ENCODE measurements around the gene RASAL1.

RASAL1 gene

GRCh38 chr12:113109360-113109759 lies 26.2 kb downstream of the RASAL1 start:
- Histone ChIP-seq H3K9me3 (ENCODE audit: low read length) (no peaks in the 10 kb centered on the region), H3K4me1 (ENCODE audit: insufficient read depth, low read length, severe bottlenecking) (peaks cover 21% of the 10 kb centered on the region), H3K27me3 (ENCODE audit: insufficient read depth, low read length) (no peaks in the 10 kb centered on the region), H3K36me3 (ENCODE audit: insufficient read depth, low read length) (peaks cover 88% of the 10 kb centered on the region), H3K4me2 (ENCODE audit: low read length) (no peak overlapping the region), H3F3A (ENCODE audit: insufficient read depth, low read length) (0 out of 2 replicates have a peak, but pooled peaks cover 4% of the 10 kb centered on the region), H3K9ac (ENCODE audit: low read length) (no peak overlapping the region), H3K27ac (ENCODE audit: low read depth, low read length, poor library complexity, severe bottlenecking) (peak overlapping the region; percentile 61), H3K9me2 (ENCODE audit: low read depth, low read length) (no peaks in the 10 kb centered on the region), H3K4me3 (ENCODE audit: low read depth, low read length, poor library complexity, severe bottlenecking) (no peak overlapping the region), H3K79me2 (ENCODE audit: insufficient read depth, low read length) (no peaks in the 10 kb centered on the region), H2AFZ (ENCODE audit: low read length) (no peak overlapping the region), H4K20me1 (ENCODE audit: insufficient read depth, low read length) (no peaks in the 10 kb centered on the region)
- TF ChIP-seq CTCF (IDR thresholded peaks at IDR 0.05; ENCODE audit: low read length) (no peak), EZH2 (IDR thresholded peaks at IDR 0.05; ENCODE audit: borderline replicate concordance, low read length) (no peak)

GRCh38 chr12:113108308-113108707 lies 27.3 kb downstream of the RASAL1 start:
- Histone ChIP-seq H3K4me1 (ENCODE audit: insufficient read depth, low read length, severe bottlenecking) (peaks cover 32% of the 10 kb centered on the region), H3K9me3 (ENCODE audit: low read length) (no peaks in the 10 kb centered on the region), H3K9me2 (ENCODE audit: low read depth, low read length) (no peaks in the 10 kb centered on the region), H3K4me2 (ENCODE audit: low read length) (no peak overlapping the region), H3K79me2 (ENCODE audit: insufficient read depth, low read length) (no peaks in the 10 kb centered on the region), H3K36me3 (ENCODE audit: insufficient read depth, low read length) (peaks cover 78% of the 10 kb centered on the region), H3K27me3 (ENCODE audit: insufficient read depth, low read length) (no peaks in the 10 kb centered on the region), H4K20me1 (ENCODE audit: insufficient read depth, low read length) (no peaks in the 10 kb centered on the region), H3K9ac (ENCODE audit: low read length) (no peak overlapping the region), H3F3A (ENCODE audit: insufficient read depth, low read length) (0 out of 2 replicates have a peak, but pooled peaks cover 4% of the 10 kb centered on the region), H3K4me3 (ENCODE audit: low read depth, low read length, poor library complexity, severe bottlenecking) (no peak overlapping the region), H3K27ac (ENCODE audit: low read depth, low read length, poor library complexity, severe bottlenecking) (peak overlapping the region; percentile 61), H2AFZ (ENCODE audit: low read length) (no peak overlapping the region)
- no peak for TF ChIP-seq CTCF (IDR thresholded peaks at IDR 0.05; ENCODE audit: low read length)
- no peak for TF ChIP-seq EZH2 (IDR thresholded peaks at IDR 0.05; ENCODE audit: borderline replicate concordance, low read length)

GRCh38 chr12:113106361-113106760 lies 29.2 kb downstream of the RASAL1 start:
- Histone ChIP-seq H4K20me1 (ENCODE audit: insufficient read depth, low read length) (no peaks in the 10 kb centered on the region), H3K27me3 (ENCODE audit: insufficient read depth, low read length) (no peaks in the 10 kb centered on the region), H3K27ac (ENCODE audit: low read depth, low read length, poor library complexity, severe bottlenecking) (peak overlapping the region; percentile 43), H3K9me2 (ENCODE audit: low read depth, low read length) (no peaks in the 10 kb centered on the region), H3K9ac (ENCODE audit: low read length) (no peak overlapping the region), H3K79me2 (ENCODE audit: insufficient read depth, low read length) (no peaks in the 10 kb centered on the region), H3K36me3 (ENCODE audit: insufficient read depth, low read length) (peaks cover 63% of the 10 kb centered on the region), H3K4me1 (ENCODE audit: insufficient read depth, low read length, severe bottlenecking) (peaks cover 49% of the 10 kb centered on the region), H2AFZ (ENCODE audit: low read length) (no peak overlapping the region), H3K4me2 (ENCODE audit: low read length) (no peak overlapping the region), H3K9me3 (ENCODE audit: low read length) (no peaks in the 10 kb centered on the region), H3F3A (ENCODE audit: insufficient read depth, low read length) (0 out of 2 replicates have a peak, but pooled peaks cover 4% of the 10 kb centered on the region), H3K4me3 (ENCODE audit: low read depth, low read length, poor library complexity, severe bottlenecking) (no peak overlapping the region)
- TF ChIP-seq CTCF (IDR thresholded peaks at IDR 0.05; ENCODE audit: low read length) (no peak), EZH2 (IDR thresholded peaks at IDR 0.05; ENCODE audit: borderline replicate concordance, low read length) (no peak)
